Measurements from ENCODE around the gene COLGALT1.

The COLGALT1 gene

DNA sequence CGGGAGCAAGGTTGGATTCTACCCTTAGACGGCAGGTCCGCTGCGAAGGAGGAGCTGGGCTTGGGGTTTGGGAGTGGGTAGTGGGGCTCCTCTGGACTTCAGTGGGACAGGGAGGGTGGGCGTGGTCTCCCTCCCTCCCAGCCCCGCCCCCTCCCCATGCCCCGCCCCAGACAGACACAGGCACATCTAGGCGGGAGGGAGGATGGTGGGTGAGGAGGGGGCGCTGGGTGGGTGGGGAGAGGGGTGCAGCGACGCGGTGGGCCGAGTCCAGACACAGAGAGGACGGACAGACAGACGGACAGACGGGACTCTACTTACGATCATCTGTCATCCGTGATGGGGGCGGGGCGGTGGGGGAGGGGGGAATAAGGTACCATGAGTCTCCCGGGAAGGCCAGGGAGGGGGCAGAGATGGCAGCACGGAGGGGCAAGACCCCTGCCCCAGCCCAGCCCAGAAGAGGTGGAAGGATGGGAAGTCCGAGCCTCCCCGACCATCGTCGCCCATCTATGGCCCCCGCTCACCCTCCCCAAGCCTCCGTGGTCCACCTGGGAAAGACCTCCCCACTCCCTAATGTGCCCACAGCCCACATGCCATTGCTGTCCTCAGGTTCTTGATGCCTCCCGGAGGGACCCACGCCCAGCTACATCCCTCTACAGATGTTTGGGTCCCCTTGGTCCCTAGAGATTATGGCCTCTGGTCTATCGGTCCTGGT is 67.9 kb downstream of the COLGALT1 start:
- no peak for DNase-seq (ENCODE audit: low spot score)

DNA sequence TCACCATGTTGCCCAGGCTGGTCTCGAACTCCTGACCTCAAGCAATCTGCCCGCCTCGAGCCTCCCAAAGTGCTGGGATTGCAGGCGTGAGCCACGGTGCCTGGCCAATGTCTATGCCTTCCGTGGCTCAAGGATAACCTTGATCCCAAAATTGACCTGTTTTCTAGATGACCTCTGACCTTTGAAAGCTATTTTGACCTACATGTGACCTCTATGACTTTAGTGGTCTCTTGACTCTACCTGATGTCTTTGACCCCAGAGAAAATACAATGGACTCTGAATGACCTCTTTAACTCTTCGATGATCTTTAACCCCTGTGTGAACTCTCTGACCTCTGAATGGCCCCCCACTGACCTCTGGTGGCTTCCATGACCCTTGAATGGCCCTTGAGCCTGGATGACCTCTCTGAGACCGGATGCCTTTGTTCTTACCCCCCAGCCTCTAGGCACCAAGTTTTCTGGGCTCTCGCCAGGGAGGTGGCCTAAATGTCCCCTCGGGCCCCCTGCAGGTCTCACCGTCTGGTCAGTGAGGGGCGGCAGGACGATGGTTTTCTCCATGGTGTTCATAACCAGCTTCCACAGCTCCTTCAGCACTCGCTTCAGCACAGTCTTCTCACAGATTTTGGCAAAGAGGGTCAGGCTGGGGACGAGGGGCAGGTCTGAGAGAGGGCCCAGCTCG is 69.0 kb downstream of the COLGALT1 start:
- DNase-seq (ENCODE audit: low spot score) = no peak

DNA sequence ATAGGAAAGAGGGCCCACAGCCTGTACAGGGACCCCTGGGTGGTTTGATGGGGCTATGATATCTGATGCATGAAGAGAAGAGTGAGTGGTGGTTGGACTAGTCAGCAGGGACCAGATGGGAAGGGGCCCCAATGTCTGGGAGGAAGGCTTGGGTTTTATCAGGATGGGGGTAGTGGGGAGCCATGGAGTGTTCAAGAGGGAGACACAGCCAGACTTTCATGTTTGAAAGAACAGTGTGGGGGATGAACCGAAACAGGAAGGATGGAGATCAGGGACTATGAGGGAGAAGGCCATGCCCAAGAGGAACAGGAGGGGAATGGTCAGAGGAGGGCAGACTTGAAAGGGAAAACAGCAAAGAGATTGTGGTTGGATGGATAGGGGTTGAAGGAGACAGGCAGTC is 69.6 kb downstream of the COLGALT1 start:
- DNase-seq (ENCODE audit: low spot score) = no peak

DNA sequence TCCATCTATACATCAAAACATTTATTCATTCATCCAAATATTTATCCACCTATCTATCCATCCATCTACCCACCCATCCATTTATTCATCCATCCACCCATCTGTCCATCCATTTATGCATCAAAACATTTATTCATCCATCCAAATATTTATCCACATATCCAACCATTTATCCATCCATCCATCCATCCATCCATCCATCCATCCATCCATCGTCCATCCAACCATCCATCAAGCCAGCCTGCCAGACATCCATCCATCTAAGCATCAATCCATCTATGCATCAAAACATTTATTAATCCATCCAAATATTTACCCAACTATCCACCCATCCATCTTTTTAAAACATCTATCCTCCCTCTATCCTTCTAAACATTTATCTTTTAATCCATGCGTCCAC is 70.5 kb downstream of the COLGALT1 start:
- DNase-seq (ENCODE audit: low spot score) = no peak

DNA sequence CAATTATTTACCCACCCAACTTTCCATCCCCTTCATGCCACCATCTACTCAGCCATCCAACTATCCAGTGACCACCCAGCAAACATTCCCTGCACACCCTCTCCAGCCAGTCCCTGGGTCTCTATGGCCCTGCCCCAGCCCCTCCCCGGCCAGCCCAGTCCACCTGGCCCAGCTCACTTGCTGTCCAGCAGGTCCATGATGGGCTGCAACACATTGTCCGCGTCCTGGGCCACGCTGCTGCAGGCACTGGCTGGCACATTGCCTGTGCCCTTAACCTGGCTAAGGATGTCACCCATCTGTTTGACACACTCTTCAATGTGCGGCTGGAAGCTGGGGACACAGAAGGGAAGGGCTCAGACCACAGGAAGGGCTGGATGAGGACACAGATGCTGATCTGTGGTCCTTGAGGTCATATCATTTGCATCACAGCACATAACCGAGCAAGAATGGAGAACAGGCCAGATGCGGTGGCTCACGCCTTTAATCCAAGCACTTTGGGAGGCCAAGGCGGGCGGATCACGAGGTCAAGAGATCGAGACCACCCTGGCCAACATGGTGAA is 71.1 kb downstream of the COLGALT1 start:
- no peak for DNase-seq (ENCODE audit: low spot score)

DNA sequence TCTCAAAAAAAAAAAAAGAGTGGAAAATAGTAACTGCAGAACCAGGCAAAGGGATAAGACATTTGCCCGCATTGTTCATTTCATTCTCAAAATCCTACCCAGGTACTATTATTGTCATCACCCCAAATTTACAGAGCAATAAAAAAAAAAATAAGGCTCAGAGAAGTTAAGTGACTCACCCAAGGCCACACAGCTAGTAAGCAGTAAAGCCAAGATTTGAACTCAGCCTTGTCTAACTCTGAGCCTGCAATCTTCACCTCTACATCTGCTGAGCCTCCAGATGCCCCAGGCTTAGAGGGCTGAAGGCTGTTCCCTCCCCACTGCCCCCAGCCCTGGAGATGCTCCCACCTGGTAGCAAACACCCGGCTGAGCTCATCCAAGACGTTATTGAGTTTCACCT is 71.7 kb downstream of the COLGALT1 start:
- DNase-seq (ENCODE audit: low spot score) = no peak

DNA sequence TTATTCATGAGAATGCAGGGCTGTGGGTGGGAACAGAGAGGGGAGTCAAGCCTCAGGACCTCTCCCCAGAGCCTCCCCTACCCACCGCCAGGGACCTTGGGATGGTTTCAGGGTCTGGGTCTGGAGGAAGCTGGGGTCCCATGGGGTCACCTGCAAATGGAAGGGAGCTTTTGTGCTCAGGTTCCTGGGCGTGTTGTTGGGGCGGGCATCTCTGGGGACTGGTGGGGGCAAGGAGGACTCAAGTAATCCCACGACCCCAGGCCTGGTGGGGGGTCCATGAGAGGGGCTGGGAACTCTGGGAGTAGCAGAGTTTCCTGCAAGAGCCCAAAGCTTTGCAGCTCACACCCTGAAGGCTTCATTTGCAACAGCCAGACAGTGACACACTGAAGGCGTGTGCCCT is 72.5 kb downstream of the COLGALT1 start:
- DNase-seq (ENCODE audit: low spot score) = no peak

DNA sequence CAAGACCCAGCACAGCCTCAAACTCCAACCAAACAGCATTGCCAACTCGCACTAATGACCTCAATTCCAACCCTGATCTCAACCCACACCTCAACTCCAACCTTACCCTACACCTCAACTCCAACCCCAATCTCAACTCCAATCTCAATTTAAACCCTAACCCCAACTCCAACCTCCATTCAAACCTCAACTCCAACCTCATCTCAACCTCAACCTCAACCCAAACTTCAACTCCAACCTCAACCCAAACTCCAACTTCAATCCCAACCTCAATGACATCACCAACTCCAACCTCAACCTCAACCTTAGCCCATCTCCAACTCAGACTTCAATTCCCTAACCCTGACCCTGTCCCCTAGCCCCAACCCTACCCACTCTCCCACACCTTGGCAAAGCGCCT is 74.3 kb downstream of the COLGALT1 start:
- DNase-seq (ENCODE audit: low spot score) = no peak

DNA sequence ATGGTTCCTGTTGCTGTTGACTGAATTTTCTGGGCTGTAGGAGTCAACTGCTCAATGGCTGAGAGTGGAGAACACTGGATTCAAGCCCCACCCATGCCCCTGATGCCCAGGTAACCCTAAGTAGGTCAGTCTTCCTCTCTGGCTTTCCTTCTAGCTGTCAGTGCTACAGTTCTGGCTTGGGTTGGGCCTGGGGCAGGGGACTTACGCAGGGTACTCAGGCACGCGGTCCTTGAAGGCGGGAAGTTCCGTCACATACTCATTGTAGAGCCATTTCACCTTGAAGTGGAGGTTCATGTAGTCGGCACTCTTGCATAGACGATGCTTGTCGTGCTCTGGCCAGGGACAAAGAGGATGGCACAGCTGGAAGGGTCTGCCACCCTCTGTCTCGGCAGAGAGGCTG is 77.1 kb downstream of the COLGALT1 start:
- DNase-seq (ENCODE audit: low spot score) = no peak
